SKM-1 treated with dmso at 0.1 percent for 144 hours (cell line): Measurements from ENCODE around the gene ZFYVE21.

ENCODE experiments used
- DNase-seq: peaks from one replicate; lab custom pipeline; 2025; ENCODE audit not compliant: unreplicated experiment; lab: John Stamatoyannopoulos, UW

ZFYVE21 gene

GRCh38 chr14:103736546-103737431 is 21.2 kb downstream of the ZFYVE21 start:
- no peak for DNase-seq

DNA sequence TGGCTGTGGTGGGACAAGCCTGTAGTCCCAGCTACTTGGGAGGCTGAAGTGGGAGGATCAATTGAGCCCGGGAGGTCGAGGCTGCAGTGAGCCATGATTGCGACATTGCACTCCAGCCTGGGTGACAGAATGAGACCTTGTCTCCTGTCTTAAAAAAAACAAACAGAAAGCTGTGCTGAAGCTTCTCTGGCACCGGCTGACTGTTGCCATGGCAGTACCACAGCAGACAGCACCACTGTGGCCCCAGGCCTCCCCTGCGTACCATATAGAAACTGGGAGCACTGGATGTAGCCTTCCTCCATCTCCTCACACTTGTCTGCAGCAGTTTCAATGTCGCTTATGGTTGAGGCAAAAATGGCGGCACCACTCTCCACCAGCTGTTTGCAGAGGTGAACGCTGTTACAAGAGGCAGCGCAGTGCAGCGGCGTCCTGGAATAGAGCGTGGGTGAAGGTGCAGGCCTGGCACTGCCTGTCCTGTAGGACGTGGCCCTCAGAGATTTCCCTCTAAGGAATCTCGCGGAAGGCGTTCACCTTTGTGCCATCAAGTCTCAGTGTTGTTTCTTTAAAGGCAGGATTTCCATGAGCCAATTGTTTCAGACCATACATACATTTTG is 21.9 kb downstream of the ZFYVE21 start:
- no peak for DNase-seq

- no peak for DNase-seq
Observed at GRCh38 chr14:103738166-103738565, 22.6 kb downstream of the ZFYVE21 start.

DNA sequence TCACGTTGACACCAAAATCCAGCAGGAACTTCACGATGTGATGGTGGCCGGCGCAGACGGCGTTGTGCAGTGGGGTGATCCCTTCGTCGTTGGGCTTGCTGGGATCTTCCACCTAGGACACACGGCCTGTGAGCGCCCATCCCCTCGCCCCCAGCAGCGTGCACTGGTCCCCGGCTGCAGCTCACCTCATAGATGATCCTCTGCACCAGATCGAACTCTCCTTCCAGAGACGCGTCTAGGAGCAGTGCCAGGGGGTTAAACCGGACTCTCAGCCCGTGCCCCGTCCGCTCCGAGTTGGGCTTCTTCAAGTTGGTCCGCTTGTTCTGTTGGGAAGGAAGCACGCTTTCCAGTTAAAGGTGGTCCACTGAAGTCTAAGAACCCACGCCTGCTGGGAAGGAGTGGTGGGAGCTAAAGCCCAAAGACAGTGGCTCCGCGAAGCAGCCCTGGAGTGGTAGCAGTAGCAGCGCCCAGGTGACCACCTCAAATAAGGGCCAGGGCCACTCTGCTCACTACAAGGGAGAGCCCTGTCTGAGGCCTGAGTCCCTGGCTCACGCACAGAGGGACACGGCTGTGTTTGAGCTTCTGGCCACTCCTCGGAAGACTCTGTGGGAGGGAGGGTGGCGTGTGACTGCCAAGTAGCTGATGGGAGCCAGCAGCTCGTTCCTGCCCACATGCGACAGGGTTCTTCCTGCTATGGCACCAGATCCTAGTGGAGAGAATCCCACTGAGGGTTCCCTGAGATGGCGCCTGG is 23.3 kb downstream of the ZFYVE21 start:
- DNase-seq: no peak

GRCh38 chr14:103739466-103739792 is 23.8 kb downstream of the ZFYVE21 start:
- DNase-seq: no peak

DNA sequence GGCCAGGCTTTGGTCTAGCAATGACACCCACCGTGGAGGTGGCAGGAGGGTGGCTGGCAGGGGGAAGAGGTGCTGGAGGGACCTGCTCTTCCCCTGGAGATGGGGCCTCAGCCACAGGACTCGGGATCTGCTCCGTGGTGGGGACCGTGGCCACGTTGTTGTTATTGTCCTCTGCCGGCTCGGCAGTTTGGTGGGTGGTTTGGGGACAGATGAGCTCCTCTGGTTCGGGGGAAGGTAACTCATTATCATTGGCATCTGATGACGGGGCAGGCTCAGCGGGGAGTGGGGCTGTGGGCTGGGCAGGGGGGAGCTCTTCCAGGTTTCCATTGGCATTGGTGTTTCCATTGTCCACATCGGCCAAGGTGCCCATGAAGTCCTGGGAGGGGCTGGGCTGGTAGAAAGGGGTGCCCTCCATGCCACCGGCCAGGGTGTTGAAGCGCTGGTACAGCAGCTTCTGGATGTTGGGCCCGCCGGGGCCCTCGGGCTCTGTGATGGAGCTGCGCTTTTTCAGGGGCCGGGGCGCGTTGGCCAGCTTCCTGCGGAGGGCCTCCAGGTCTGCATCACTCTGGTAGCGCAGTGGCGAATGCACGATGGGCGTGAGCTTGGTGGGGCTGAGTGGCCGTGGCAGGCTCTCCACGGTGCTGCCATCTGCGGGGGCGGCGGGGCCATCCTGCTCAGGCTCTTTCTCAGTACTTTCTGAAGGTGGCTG is 24.3 kb downstream of the ZFYVE21 start:
- no peak for DNase-seq

DNA sequence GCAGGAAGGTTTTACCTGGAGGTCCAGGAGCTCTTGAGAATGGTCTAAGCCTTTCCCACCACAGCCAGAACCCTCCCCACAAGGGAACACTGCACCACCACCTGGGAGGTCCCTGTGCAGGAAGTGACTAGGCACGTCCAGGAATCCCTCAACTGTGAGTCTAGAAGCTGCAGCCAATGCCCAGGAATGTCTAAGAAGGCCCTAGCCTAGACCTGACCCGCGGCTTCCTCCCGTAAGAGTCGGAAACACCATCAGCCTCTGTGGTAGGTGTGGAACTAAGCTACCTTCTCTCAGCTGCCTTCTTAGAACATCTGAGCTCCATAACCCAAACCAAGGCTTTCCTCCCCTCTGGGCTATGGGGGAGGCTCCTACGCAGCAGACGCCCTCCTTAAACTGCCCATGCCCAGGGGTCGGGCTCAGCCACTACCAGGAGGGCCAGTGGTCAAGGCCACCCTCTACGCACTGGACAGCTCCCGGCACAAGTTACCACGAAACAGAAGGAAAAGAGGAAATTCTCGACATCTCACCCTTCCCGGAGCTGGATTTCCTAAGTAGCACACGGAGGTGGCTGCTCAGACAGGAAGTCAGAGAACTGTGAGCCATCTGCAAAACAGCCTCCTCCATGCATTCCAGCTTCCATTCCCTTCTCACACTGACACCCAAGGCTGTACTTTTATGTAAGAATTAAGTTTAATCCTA is 25.5 kb downstream of the ZFYVE21 start:
- DNase-seq: no peak

DNA sequence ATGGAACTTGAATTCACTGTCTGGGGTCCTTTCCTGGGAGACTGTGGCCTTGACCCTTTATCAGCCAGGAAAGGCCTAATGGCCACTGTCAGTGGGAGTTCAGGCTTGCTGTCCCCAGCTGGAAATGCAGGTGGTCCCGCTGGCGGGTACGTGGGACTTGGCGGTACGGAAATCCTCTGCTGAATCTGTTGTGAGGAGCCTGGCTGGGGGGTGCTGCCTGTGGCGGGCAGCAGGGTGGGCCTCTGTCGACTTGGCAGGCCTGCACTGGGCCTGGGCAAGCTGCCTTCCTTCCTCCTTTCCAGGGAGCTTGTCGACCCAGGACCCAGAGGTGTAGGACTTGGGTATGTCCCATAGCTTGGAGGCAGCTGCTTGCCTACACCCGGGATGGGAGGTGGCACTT is 26.3 kb downstream of the ZFYVE21 start:
- no peak for DNase-seq

- no peak for DNase-seq
Observed at GRCh38 chr14:103742499-103743255, 27.1 kb downstream of the ZFYVE21 start.

- DNase-seq: no peak
Observed at GRCh38 chr14:103743691-103744090, 28.1 kb downstream of the ZFYVE21 start.

DNA sequence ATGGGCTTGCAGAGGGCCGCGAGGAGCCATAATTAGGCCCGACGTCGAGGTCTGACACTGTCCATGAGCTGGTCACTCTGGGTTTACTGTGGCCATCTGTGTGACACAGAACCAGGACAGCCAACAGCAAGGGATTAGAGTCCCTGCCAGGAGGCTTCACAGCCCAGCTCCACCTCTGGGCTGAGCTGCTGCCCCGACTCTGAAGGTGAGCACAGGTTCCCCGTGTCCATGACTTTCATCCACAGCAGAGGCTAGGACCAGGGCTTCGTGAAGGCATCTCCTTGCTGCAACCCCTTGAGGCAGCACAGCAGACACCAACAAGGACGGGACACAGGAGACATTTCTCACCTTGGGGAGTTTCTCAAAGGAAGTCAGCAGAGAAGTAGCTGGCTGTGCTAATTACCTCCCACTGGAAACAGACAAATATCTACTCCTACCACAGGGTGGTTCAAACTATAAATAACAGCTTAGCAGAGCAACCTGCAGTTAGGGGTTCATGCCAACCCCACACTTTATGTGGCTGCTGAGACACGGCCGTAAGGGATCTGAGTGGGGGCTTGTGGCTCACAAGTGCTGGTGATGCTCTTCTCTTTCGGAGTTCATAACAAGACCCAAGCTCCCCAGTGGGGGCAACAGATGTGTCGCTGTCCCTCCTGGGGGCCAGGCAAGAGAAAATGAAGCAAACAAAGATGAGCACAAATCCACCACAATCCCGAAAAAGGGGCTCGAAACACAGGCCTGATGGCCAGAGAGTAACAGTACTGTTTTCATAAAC is 29.2 kb downstream of the ZFYVE21 start:
- no peak for DNase-seq

- DNase-seq: no peak
Observed at GRCh38 chr14:103745424-103745823, 29.8 kb downstream of the ZFYVE21 start.

GRCh38 chr14:103746701-103747100 is 31.1 kb downstream of the ZFYVE21 start:
- DNase-seq: no peak

GRCh38 chr14:103748534-103748857 is 32.9 kb downstream of the ZFYVE21 start:
- no peak for DNase-seq

- no peak for DNase-seq
Observed at GRCh38 chr14:103749452-103749851, 33.8 kb downstream of the ZFYVE21 start.

DNA sequence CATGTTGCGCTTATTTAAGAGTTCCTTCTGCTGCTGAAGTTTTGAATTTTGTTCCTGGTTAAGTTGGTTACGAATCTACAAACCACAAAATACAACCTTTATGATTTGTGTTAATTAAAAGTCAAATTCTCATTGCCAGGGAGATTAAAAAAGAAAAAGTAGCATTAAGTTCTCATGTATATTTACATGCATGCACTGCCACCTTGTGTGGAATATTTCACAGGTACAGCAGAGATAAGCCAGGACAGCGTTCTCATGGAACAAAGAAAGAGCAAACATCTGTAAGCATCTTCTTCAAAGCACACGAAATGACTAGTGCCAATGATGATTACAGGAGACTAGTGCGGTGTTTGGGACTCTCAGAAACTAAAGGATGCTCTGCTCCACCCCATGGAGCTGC is 34.2 kb downstream of the ZFYVE21 start:
- no peak for DNase-seq

DNA sequence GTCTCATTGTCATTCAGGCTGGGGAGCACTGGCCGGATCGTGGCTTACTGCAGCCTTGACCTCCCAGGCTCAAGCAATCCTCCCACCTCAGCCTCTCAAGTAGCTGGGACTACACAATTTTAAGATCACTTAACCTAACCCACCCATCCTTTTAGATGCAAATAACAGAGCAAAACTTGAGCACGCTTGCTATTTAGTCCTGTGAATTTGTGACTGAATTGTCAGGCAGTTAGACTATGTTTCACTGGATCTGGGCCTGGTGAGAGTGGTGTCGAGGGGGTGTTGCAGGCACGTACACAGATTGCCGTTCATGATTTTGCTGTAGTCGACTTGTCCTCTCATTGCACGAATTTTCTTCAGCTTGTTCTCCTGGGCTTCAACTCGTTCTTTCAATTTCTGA is 38.2 kb downstream of the ZFYVE21 start:
- DNase-seq: no peak

DNA sequence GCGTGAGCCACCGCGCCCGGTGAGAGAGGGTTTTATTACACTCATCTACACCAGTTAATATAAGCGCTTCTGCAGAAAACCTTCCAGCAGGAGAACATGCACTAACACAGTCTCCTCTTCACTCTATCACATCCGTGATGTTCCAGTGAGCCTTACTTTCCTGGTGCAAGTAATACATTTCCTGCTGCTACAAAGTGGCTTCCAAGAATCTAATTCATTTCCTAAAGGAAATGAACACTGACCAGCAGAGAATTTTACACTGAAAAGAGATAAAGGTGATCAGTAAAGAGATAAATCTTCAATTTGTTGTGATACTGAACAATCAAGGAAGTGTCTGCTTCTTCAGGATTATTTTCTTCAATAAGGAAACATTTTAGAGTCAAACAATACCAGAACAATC is 39.5 kb downstream of the ZFYVE21 start:
- no peak for DNase-seq

- no peak for DNase-seq
Observed at GRCh38 chr14:103758059-103758776, 42.6 kb downstream of the ZFYVE21 start.
